T-helper 22 cell (primary cell): Measurements from ENCODE around the gene ALKBH1.
"Not testable (repeated sequence)": the region's sequence is repeated elsewhere in the genome, so short reads cannot be mapped to it uniquely, and the experiment has no call there.

Experiments
- DNase-seq: peaks from one replicate; pipeline ENCODE4 v3.0.0-alpha.2; 2020; ENCODE audit warnings: low read depth

ALKBH1 gene, protein sequence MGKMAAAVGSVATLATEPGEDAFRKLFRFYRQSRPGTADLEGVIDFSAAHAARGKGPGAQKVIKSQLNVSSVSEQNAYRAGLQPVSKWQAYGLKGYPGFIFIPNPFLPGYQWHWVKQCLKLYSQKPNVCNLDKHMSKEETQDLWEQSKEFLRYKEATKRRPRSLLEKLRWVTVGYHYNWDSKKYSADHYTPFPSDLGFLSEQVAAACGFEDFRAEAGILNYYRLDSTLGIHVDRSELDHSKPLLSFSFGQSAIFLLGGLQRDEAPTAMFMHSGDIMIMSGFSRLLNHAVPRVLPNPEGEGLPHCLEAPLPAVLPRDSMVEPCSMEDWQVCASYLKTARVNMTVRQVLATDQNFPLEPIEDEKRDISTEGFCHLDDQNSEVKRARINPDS

DNA sequence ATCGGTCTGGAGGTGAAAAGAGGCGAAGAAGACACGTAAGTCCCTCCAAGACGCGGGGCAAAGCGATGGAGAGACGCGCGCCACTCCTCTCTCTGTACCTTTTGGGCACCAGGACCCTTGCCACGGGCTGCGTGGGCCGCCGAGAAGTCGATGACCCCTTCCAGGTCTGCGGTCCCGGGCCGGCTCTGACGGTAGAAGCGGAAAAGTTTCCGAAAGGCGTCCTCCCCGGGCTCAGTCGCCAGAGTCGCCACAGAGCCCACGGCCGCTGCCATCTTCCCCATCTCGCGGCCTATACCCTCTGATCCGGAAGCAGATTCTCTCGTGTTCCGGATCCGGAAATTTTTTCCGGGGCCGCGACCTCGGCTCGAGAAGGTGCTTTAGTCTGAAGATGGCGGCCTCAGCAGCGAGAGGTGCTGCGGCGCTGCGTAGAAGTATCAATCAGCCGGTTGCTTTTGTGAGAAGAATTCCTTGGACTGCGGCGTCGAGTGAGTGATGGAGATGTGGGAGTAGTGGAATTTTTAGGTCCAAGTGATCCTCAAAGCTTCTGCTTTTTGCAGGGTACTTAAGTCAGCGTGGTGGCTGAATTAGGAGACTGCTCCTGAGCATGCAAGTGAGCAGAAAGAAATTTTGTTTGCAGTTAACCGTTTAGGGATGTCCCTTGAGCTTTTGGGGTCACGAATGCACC is at the start of gene ALKBH1, which contains the start of gene SLIRP:
TSS of gene ALKBH1 (minus strand) at position 300 of the 685 bp plus-strand sequence. CDS start at position 281, 19 bp downstream.
TSS of gene SLIRP (plus strand) at position 380 of the 685 bp plus-strand sequence. CDS start at position 389, 9 bp downstream.
- peak; percentile 78 for DNase-seq

DNA sequence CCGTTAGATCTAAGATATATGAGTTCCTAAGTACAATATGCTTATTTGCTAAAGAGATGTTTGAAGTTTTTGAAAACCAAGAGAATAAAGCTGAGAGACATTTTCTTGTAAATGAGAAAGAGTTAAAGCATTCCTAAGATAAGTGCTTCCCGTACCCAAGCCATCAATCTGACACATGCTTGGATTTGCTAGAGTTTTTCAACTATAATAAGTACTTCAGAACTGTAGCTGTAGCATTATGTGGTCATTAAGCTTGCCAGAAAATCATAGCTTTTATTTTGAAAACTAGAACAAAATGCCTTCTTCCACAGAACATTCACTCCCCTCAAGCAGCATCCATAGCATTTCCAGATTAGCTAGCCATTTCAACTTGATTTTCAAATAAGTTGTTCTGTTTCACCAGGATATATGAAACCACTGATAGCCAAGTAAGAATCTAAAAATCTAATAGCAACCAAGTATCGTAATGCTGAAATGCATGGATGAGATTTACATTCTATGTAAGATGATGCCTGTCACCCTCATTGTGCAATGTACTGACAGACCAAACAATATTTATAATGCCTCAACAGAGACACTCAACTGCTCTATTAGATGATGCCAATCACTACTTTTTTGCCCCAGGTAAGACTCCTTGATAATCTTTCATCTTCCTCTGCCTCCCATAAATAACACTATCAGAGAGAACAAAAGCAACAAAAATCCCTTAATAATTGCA is 45.1 kb upstream of the ALKBH1 start:
- DNase-seq: no peak

DNA sequence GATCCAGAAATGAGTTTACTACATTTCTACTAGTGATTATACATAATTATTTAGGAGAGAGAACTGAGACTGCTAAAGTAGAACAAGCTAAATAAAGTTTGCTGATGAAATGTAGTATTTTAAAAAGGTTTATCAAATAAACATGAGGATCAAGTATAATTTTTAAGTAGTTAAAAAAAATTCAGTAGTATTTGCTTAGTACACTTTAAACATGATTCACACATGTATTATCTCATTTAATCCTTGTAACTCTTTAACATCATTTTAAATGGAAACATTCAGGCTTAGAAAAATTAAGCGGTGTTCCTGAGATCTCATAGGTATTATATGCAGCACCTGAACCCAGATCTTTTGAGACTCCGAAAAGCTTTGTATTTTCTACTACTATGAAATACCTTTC is 44.4 kb upstream of the ALKBH1 start:
- DNase-seq: no peak

DNA sequence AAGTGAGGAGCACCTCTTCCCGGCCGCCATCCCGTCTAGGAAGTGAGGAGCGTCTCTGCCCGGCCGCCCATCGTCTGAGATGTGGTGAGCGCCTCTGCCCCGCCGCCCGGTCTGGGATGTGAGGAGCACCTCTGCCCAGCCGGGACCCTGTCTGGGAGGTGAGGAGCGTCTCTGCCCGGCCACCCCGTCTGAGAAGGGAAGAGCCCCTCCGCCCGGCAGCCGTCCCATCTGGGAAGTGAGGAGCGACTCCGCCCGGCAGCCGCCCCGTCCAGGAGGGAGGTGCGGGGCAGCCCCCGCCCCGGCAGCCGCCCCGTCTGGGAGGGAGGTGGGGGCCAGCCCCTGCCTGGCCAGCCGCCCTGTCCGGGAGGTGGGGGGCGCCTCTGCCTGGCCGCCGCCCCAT is 39.6 kb upstream of the ALKBH1 start:
- not testable (repeated sequence) for DNase-seq

DNA sequence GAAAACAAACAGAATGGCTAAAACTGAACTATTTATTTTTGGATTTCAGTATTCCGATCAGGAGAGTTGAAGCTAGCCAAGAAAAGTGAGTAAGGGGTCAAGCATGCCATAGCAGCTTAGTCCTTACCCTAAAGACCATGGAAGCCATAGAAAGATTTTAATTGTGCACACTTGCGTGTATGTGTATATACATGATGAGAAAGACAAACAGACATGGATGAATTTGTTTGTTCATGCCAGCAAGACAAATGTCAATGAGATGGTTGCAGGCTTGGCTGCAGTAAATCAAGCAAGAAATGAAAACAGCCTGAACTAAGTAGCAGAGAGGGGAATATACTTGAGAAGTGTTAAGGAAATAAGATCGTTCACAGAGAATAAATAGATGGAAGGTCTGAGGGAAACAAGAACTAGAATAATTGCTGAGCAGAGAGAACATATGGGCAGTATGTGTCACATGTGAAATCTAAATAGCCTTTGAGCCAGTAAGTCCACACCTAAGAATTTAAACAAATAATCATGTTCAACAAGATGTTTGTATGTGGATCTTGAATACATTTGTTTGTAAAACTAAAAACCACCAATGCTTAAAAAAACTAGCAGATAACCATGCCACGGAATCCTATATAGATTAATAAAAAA is 38.4 kb upstream of the ALKBH1 start:
- DNase-seq: no peak

DNA sequence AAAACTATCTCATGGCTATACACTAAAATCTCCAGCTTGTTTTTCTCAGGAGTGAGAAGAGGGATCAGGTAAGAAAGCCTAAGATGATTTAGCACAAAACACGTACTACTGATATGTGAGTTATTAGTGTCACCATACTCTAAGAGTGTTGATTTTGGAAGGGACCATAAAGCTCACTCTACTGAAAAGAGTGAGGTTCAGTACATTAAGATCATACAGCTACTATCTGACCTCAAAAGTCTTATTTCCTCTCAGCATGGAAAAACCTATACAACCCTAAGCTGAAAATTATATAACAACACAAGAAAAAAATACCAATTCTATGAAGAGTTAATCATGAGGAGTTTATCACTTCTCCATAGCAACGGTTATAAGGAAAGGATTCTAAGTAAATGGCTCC is 33.6 kb upstream of the ALKBH1 start:
- DNase-seq: no peak

DNA sequence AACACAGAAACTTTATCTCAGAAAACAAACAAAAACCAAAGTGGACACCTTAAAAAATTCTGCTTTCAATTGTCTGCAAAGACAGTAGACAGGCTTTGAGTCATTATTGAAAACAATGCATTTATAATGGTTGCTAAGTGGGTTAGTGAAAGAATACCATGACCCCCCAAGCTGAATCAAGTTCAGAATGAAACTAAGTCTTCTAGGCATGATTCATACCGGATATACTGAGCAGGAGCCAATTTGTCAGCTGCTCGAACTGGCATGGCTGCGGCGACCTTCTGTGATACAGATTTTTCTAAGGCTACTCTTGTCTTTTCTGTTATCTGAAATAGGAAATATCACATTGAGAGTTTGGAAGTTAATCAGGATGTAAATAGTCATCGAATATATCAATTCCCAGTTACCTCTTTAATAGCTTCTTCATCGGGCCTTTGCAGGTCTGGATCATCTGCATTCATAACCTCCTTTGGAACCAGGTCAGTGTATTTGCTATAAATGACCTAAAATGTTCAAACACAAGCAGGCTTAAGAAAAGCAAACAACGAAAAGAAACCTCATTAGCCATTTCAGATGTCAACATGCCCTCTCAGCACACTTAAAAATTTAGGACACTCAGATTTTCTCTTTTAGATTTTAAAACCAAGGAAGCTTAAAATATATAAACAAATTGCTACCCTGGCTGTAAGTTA is 30.9 kb upstream of the ALKBH1 start:
- DNase-seq: no peak

DNA sequence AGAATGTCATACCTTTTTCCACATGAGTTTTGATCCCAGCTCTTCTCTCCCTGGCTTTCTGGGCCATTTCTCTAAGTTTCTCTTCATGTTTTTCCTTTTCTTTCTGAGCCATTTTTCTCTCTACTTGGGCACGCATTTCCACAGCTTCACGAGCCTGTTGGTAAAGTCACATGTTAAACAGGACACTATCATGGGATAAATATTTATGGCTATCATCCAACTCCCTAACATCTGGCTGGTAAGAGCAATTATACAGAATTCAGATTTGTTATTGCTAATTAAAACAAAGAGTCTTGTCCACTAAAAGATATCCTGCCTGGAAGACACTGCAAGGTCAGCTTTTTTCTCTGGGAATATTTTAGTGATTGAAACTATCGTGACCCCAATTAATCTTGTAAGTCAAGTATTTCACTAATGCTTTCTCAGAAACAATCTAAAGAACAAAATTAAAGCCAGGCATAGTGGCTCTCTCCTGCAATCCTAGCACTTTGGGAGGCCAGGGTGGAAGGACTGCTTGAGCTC is 23.2 kb upstream of the ALKBH1 start:
- no peak for DNase-seq

DNA sequence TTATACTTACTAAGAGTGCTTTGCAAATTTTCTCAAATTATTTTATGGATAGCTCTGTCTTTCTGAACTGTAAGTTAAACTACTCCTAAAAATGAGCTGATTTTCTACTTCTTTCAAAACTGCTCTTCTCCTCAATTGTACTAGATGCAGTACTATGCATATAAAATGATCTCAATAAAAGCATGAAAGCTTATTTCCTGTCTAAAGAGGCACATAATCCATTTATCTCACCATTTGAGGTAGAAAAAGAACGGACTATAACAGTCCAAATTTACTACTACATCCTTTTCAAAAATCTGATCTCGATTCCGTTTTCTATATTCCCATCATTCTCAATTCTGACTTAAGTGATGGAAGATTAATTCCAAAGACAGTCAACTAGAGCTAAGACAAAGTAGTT is 14.5 kb upstream of the ALKBH1 start:
- DNase-seq: no peak

DNA sequence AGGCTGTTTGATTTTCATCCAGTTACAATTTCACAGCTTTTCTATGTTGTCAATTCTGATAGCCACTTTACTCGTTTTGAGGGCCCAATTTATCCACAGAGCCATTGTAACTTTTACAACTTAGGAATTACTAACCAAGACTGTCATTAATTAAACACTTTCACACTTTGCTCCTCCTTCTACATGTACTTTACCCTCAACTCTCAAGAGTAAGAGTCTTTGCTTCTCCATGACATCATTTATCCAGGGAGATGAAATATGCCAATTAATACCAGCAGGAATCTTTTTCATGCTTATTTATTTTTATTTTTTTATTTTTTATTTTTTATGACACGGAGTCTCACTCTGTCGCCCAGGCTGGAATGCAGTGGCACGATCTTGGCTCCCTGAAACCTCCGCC is 13.6 kb upstream of the ALKBH1 start:
- no peak for DNase-seq

DNA sequence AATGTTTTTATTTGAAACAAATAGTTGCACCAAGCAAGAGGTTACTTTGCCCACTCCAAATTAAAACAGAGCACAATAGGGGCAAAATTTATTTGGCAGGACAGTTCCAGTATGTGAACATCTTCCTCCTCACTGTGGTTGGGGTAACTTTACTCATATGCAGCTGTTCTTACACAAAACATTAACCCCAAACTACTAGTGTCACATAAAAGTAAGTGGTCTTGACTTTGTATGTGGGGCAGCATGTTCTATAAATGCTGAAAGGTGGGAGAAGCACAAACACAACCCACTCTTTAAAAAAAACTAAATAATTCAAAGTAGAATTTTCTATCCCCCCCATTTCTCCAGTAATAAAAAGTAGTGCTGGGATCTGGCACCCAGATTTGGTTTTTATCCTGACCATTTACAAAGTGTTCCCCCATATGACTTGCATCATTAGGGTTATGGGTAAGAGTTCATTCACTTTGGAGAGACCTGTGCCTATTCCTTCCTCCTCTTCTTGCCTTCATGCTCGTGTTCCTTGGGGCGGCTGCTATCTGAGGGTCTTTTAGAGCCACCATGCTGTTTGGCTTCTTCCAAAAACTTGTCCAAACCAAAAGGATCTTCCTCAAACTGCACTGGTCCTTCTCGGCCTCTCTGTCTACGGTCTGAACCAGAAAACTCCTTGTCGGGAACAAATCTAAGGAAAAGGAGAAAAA is 9.9 kb upstream of the ALKBH1 start:
- no peak for DNase-seq

DNA sequence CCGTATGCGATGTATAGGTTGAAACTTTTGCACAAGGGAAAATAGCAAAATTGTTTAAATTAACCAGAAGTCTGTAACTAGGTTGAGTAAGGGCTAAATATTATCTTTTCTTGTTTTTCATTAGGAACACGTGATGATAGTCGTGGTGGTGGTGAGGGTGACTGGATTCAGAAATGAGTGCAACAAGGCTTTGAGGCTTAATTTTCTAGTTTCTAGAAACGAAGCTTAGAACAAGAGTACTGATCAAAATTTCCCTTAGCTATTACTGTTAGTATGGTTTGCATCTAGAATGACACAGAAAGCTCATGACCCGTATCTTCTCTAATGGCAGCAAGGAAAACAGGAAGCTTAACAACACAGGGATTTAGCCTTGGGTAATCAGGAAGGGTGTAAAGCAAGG is 7.1 kb upstream of the ALKBH1 start:
- DNase-seq: no peak

DNA sequence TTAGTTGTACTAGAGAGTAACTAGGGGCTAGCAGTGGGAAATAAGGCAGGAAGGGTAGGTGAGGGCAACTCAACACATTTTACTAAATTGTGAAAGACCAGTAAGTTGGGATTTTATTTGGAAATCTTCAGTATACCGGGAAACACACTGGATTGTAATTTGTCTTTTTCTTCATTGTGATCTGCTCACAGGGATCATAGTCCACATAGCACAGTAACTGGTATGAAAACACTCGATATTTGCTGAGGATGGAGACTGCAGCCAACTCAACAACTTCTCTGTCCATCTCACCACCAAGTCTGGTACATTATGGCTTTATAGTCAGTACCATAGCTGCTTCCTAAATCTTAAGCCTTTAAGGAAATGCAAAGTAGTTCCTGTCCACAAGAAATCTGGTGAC is 2.5 kb upstream of the ALKBH1 start:
- no peak for DNase-seq

DNA sequence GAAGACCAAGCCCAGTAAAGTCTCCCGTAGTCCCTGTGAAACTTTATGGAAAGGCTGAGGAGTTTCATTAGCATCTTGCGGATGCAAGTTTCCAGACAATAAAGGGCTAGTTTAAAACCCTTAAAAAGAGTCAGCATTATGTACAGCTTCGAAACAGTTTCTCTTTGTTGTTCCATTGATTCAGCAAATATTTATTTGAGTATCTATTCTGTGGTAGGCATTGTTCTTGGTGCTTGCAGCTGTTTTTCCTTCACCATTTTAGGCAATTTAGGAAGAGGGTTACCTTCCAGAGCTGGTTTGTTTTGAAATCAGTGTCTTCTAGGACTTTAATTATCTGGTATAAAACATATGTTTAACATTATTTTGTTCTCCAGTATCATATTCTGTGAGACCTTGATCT is 1.6 kb upstream of the ALKBH1 start:
- DNase-seq: no peak

DNA sequence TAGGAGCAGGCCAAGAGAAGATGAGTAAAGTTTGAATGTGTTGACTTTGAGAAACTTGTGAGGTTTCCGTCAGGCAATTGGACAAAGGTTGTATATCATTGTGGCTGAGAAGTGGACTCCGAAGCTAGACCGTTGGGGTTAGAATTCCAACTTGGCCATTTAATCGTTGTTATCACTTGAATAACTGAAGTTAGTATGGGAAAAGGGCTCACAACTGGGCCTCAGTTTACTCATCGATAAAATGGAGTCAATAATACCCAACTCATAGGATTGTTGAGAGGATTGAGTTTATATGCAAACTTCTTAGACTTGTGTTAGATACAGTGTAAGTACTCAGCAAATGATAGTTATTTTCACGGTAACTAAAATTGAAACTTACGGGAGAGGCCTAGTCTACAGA is 926 bp upstream of the ALKBH1 start:
- DNase-seq: no peak

DNA sequence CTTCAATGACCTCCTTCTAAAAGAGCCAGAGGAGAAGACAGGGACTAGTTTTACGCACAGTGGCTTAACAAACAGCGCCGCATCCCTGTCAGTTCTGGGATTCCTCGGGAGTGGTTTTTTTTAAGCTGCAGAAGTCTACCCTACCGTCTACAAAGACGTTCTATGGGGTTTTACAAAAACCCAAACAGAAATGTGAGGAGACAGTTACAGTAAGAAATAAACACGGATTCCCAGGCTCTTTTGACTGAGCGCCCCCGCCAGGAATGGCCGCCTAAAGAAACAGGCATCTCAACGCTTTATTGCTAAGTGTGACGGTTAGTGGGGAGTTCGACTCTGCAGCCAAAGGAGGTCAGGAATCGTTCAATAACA is 484 bp downstream of the ALKBH1 start:
- no peak for DNase-seq

DNA sequence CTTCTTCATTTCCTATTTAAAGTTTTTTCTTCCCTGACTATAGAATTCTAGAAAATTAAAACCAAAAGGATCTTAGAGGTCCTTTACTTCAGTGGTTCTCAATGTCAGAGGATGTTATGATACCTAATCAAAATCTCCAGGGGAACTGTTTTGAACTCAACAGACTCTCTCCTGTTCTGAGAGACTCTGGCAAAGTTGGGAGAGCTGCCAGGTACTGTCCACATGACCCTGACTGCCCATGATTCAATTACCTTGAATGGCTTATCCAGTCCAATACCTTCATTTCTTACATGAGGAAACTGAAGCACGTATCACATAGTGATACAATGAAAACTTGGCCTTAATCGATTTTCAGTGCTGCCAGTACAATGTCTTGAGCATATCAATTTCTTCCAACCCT is 16.6 kb downstream of the ALKBH1 start:
- no peak for DNase-seq

DNA sequence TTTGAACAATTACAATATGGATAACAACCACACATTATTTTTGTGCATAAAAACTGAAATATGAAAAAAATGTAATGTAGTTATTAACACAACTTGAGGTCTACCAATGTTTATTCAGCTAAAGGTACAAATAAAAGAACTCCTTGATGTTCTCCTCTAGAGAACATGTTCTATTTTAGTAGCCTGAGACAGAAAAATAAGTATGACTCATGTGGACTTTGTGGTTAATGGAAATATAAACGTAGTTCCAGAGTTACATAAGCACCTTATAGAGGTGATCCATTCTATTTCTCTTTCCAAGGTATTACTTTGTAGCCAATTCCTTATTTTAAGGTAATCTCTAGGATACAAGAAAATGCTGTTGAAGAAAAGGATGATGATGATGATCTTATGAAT is 25.7 kb downstream of the ALKBH1 start:
- no peak for DNase-seq

DNA sequence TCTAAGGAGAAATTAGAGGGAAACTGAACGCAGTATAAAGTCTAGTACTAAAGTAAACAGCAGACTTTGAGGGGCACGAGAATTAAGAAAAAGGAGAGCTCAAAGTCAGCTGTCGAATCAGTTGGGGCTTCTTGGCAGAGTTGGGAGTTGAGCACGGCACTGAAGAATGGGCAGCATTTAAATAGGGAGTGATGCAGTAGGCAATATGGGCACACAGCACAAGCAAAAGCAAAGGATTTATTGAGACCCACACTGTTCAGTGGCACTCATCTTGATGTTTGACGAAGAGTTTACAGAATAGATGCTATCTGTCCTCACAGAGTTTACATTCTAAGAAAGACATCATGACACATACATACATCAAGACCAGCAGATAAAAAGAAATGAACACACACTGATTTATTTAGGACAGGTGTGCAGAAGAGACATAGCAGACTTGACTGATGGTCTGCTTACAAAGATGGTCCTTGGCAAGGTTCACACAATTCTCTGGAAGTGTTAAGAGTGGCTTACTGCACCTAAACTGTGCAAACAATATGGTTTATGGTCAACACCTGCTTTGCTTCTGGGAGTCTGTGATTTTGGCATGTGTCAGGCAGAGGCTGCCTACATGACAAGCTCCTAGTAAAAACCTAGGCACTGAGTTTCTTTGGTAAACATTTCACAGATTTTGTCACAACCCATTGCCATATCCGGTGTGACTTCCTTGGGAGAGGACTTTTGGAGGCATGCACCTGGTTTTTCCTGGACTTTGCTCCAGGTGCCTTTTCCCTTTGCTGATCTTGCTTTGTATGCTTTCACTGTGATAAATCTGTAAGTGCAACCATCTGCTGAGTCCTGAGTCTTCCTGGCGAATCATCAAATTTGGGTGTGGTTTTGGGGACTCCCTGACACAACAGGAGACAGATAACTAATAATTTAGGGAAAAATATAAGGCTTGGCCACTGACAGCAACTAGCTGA is 26.3 kb downstream of the ALKBH1 start:
- no peak for DNase-seq

DNA sequence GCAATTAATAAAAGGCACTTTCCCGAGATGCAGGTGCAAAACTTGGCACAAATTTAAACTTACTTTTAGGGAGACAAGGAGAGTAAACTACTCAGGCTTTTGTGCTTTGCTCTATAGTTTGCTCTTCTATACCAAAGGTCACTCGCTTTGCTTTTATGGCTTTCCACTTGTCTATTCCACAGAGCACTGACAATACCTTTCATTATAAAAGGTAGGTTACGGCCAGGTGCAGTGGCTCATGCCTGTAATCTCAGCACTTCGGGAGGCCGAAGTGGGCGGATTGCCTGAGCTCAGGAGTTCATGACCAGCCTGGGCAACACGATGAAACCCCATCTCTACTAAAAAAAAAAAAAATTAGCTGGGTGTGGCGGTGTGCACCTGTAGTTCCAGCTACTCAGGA is 32.9 kb downstream of the ALKBH1 start:
- DNase-seq: no peak
